ENCODE results near the gene NCBP3.

The NCBP3 gene

GRCh38 chr17:3866276-3866675 is 20.2 kb upstream of the NCBP3 start:
- TF ChIP-seq GATA2 (IDR thresholded peaks at IDR 0.05; ENCODE audit: low read depth, low read length) (no peak), GATA3 (IDR thresholded peaks at IDR 0.05; ENCODE audit: low read depth, low read length) (no peak)

- TF ChIP-seq GATA2 (IDR thresholded peaks at IDR 0.05; ENCODE audit: low read depth, low read length) (no peak), GATA3 (IDR thresholded peaks at IDR 0.05; ENCODE audit: low read depth, low read length) (no peak)
Observed at GRCh38 chr17:3865176-3865575, 19.1 kb upstream of the NCBP3 start.

- no peak for TF ChIP-seq GATA2 (IDR thresholded peaks at IDR 0.05; ENCODE audit: low read depth, low read length)
- TF ChIP-seq GATA3 (IDR thresholded peaks at IDR 0.05; ENCODE audit: low read depth, low read length) = no peak
Observed at GRCh38 chr17:3864534-3864933, 18.5 kb upstream of the NCBP3 start.

- TF ChIP-seq GATA2 (IDR thresholded peaks at IDR 0.05; ENCODE audit: low read depth, low read length) (no peak), GATA3 (IDR thresholded peaks at IDR 0.05; ENCODE audit: low read depth, low read length) (no peak)
Observed at GRCh38 chr17:3861761-3862681, 16.0 kb upstream of the NCBP3 start.

- no peak for TF ChIP-seq GATA2 (IDR thresholded peaks at IDR 0.05; ENCODE audit: low read depth, low read length)
- no peak for TF ChIP-seq GATA3 (IDR thresholded peaks at IDR 0.05; ENCODE audit: low read depth, low read length)
Observed at GRCh38 chr17:3860939-3861700, 15.1 kb upstream of the NCBP3 start.

DNA sequence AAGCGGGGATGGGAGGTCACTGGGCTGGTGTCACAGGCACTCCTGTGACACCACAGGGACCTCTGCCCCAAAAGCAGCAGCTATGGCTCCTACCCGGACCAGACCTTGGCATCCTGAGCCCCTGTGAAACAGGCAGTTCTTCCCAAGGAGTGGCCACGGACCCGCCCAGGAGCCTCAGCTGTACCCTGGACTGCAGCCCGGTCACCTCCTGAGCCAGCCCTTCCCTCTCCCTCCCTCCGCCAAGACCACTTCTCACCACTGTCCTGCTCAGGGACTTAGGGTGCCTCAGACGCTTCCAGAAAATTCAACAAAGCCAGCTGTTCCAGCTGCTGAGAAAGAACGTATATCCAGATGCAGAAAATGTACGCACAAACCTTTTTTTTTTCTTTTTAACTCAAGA is 13.9 kb upstream of the NCBP3 start:
- TF ChIP-seq GATA2 (IDR thresholded peaks at IDR 0.05; ENCODE audit: low read depth, low read length) = no peak
- no peak for TF ChIP-seq GATA3 (IDR thresholded peaks at IDR 0.05; ENCODE audit: low read depth, low read length)

- TF ChIP-seq GATA3 (IDR thresholded peaks at IDR 0.05; ENCODE audit: low read depth, low read length) (no peak), GATA2 (IDR thresholded peaks at IDR 0.05; ENCODE audit: low read depth, low read length) (no peak)
Observed at GRCh38 chr17:3857261-3858105, 11.4 kb upstream of the NCBP3 start.

GRCh38 chr17:3852561-3852960 is 6.5 kb upstream of the NCBP3 start:
- TF ChIP-seq GATA2 (IDR thresholded peaks at IDR 0.05; ENCODE audit: low read depth, low read length) (no peak), GATA3 (IDR thresholded peaks at IDR 0.05; ENCODE audit: low read depth, low read length) (no peak)

DNA sequence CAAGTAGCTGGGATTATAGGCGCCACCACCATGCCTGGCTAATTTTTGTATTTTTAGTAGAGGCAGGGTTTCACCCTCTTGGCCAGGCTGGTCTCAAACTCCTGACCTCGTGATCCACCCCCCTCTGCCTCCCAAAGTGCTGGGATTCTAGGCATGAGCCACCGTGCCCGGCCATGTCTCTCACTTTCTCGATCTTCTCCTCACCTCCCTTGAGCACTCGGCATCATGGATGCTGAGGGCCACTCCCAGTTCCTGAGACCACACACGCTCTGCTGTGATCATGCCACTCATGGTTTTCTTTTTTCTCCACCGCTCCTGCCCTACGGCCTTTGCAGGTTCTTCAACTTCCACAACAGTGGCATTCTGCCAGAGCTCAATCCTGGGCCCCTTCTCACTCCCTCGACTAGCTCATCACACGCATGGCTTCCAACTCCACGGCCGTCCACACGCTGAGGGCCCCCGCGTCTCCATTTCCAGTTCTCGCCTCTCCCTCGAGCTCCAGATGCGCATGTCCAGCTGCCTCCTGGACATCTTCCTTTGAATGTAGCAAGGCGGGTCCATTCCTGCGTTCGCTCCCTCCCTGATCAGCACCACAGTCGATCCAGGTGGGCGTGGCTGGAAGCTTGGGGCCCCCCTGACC is 5.5 kb upstream of the NCBP3 start:
- TF ChIP-seq GATA2 (IDR thresholded peaks at IDR 0.05; ENCODE audit: low read depth, low read length) (no peak), GATA3 (IDR thresholded peaks at IDR 0.05; ENCODE audit: low read depth, low read length) (no peak)

GRCh38 chr17:3848229-3848835 is 2.3 kb upstream of the NCBP3 start:
- TF ChIP-seq GATA3 (IDR thresholded peaks at IDR 0.05; ENCODE audit: low read depth, low read length) (no peak), GATA2 (IDR thresholded peaks at IDR 0.05; ENCODE audit: low read depth, low read length) (no peak)

- no peak for TF ChIP-seq GATA3 (IDR thresholded peaks at IDR 0.05; ENCODE audit: low read depth, low read length)
- no peak for TF ChIP-seq GATA2 (IDR thresholded peaks at IDR 0.05; ENCODE audit: low read depth, low read length)
Observed at GRCh38 chr17:3847165-3847670, 1.2 kb upstream of the NCBP3 start.

DNA sequence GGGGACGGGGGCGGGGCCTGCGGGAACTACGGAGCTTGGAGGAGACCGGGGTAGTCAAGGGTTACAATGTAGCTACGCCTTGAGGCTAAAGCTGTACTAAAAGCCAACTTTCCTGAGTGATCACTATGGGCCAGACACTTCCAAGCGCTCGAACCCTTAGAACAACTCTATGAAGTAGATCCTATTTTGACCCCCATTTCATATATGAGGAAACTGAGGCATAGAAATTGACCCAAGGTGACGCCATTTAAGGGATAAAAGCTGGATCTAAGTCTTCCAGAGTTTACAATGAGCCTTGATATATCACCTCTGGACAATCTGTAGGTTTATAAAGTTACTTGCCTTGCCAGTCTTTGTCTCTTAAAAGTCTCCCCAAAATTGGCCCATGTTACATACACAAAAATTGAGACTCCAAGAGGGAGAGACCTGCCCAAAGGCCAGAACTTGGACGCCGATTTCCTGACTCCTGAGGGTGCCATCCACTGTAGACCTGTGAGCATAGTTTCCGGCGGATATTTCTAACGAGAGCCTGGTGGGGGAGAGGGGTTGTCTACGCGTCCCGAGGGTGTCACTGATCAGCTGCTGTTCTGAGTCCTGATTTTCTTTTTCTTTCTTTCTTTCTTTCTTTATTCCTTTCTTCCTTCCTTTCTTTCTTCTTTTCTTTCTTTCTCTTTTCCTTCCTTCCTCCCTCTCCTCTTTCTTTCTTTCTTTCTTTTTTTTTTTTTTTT is 555 bp upstream of the NCBP3 start:
- TF ChIP-seq GATA3 (IDR thresholded peaks at IDR 0.05; ENCODE audit: low read depth, low read length) (no peak), GATA2 (IDR thresholded peaks at IDR 0.05; ENCODE audit: low read depth, low read length) (no peak)
